DOHH2 (cell line): ENCODE measurements around the gene TMPRSS15.

Source experiments
- H3F3A ChIP-seq: fragments of 200-600 bp; sonication (generic), shearing (Covaris generic); 2 replicates; pipeline ENCODE4 v1.6.0; 2016; ENCODE audit warnings: antibody characterized with exemption, mild to moderate bottlenecking; ENCODE audit not compliant: control insufficient read depth, insufficient read depth
- H3K27ac ChIP-seq: fragments of 200-600 bp; sonication (generic); 2 replicates; pipeline ENCODE4 v1.5.1; 2014; ENCODE audit warnings: low read depth, mild to moderate bottlenecking, low read length, moderate library complexity
- H3K27me3 ChIP-seq: fragments of 200-600 bp; sonication (generic); 2 replicates; pipeline ENCODE4 v1.6.1; 2014; ENCODE audit warnings: mild to moderate bottlenecking, low read length, mixed read lengths; ENCODE audit not compliant: control insufficient read depth
- H3K36me3 ChIP-seq: fragments of 200-600 bp; sonication (generic); 2 replicates; pipeline ENCODE4 v1.6.1; 2014; ENCODE audit warnings: mild to moderate bottlenecking, low read length, moderate library complexity, mixed read lengths; ENCODE audit not compliant: control insufficient read depth
- H3K4me1 ChIP-seq: fragments of 200-600 bp; sonication (generic); 2 replicates; pipeline ENCODE4 v1.6.1; 2014; ENCODE audit warnings: mild to moderate bottlenecking, low read length, mixed read lengths; ENCODE audit not compliant: control insufficient read depth
- H3K4me2 ChIP-seq: fragments of 200-600 bp; sonication (generic); 2 replicates; pipeline ENCODE4 v1.6.0; 2014; ENCODE audit warnings: mild to moderate bottlenecking, low read length, moderate library complexity
- H3K4me3 ChIP-seq: fragments of 200-600 bp; sonication (generic); 2 replicates; pipeline ENCODE4 v1.5.1; 2014; ENCODE audit warnings: mild to moderate bottlenecking, low read length, mixed read lengths
- H3K79me2 ChIP-seq: fragments of 200-600 bp; sonication (generic); 2 replicates; pipeline ENCODE4 v1.6.1; 2014; ENCODE audit warnings: mild to moderate bottlenecking, low read length, mixed read lengths; ENCODE audit not compliant: control insufficient read depth
- H3K9me2 ChIP-seq: fragments of 200-600 bp; sonication (generic); replicated peaks from 2 replicates; pipeline ENCODE4 v1.6.1; 2014; ENCODE audit warnings: mild to moderate bottlenecking, low read length, mixed read lengths; ENCODE audit not compliant: control insufficient read depth
- H3K9me3 ChIP-seq: fragments of 200-600 bp; sonication (generic); 2 replicates; pipeline ENCODE4 v1.6.1; 2014; ENCODE audit warnings: antibody characterized with exemption, low read length, mixed read lengths; ENCODE audit not compliant: control insufficient read depth, insufficient read depth
- H4K20me1 ChIP-seq: fragments of 200-600 bp; sonication (generic); 2 replicates; pipeline ENCODE4 v1.6.0; 2014; ENCODE audit warnings: low read depth, mild to moderate bottlenecking, antibody characterized with exemption, low read length, moderate library complexity; ENCODE audit not compliant: control insufficient read depth, insufficient read depth
- CTCF ChIP-seq: fragments of 200-600 bp; sonication (generic); IDR thresholded peaks from one replicate; pipeline ENCODE4 v1.5.1; 2014; ENCODE audit warnings: antibody characterized with exemption, mild to moderate bottlenecking, low read depth, low read length; ENCODE audit not compliant: poor library complexity, severe bottlenecking
- EZH2phosphoT487 ChIP-seq: fragments of 200-600 bp; sonication (generic); IDR thresholded peaks from 2 replicates; pipeline ENCODE4 v1.6.1; 2017; ENCODE audit warnings: borderline replicate concordance, mild to moderate bottlenecking, antibody characterized with exemption, low read length, moderate library complexity, mixed read lengths

TMPRSS15 gene

DNA sequence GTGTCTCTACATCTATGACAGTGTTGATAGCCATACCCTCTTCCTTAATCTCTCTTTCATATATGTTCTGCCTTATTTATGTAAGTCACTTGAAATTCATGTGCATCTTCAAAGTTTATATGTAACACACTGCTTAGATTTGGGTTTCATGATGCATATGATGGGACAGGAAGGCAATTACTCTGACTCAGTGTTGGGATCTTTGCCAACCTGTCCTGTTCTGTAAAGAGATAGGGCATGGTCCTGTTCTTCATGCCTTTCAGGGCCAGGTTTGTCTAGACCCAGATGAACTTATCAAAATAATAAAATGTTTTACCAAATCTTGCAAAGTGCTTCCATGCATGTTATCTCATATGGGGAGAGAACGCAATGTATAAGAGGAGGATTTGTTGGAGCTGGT is 69.5 kb downstream of the TMPRSS15 start:
- Histone ChIP-seq H3K79me2 (no peaks in the 10 kb centered on the region), H3K4me1 (no peaks in the 10 kb centered on the region), H3K9me3 (0 out of 2 replicates have a peak, but pooled peaks cover 3% of the 10 kb centered on the region), H4K20me1 (no peaks in the 10 kb centered on the region), H3K36me3 (no peaks in the 10 kb centered on the region), H3K9me2 (no peaks in the 10 kb centered on the region), H3F3A (no peaks in the 10 kb centered on the region), H3K27me3 (no peaks in the 10 kb centered on the region), H3K4me3 (no peak overlapping the region), H3K27ac (no peak overlapping the region), H3K4me2 (no peak overlapping the region)
- TF ChIP-seq EZH2phosphoT487 = no peak
- no peak for TF ChIP-seq CTCF

- TF ChIP-seq CTCF (no peak), EZH2phosphoT487 (no peak)
- Histone ChIP-seq H3F3A (no peaks in the 10 kb centered on the region), H3K9me2 (no peaks in the 10 kb centered on the region), H3K27ac (no peak overlapping the region), H3K4me3 (no peak overlapping the region), H3K79me2 (no peaks in the 10 kb centered on the region), H3K36me3 (no peaks in the 10 kb centered on the region), H3K4me2 (no peak overlapping the region), H3K9me3 (no peaks in the 10 kb centered on the region), H3K4me1 (no peaks in the 10 kb centered on the region), H3K27me3 (no peaks in the 10 kb centered on the region), H4K20me1 (no peaks in the 10 kb centered on the region)
Measured at GRCh38 chr21:18318156-18318555, 85.4 kb downstream of the TMPRSS15 start.

DNA sequence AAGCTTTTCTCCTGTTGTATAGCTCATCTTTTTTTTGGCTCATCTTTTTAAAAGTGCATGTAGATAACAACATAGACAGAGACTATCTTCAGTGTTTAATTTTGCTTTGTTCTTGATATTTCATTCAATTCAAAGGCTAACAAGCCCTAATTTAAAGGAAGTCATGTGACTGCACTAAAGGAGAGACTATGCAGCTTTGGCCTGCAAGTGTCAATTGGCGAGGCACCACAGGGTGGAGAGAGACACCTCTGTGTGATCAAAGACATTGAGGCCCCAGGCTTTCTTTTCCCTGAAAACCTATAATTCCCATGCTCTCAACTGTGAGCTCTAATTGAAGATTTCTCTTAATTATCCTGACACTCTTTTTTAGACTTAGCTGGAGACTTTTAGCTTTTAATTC is 105.4 kb downstream of the TMPRSS15 start:
- no peaks in the 10 kb centered on the region for H3K4me1 ChIP-seq
- H3K36me3 ChIP-seq = no peaks in the 10 kb centered on the region
- no peak overlapping the region for H3K27ac ChIP-seq
- no peaks in the 10 kb centered on the region for H4K20me1 ChIP-seq
- H3K4me3 ChIP-seq = no peak overlapping the region
- H3K9me3 ChIP-seq = no peaks in the 10 kb centered on the region
- no peak overlapping the region for H3K4me2 ChIP-seq
- H3F3A ChIP-seq = no peaks in the 10 kb centered on the region
- H3K27me3 ChIP-seq = no peaks in the 10 kb centered on the region
- no peaks in the 10 kb centered on the region for H3K9me2 ChIP-seq
- no peak for TF ChIP-seq EZH2phosphoT487
- H3K79me2 ChIP-seq = no peaks in the 10 kb centered on the region

GRCh38 chr21:18294100-18294499 is 109.5 kb downstream of the TMPRSS15 start:
- Histone ChIP-seq H3F3A (no peaks in the 10 kb centered on the region), H3K27me3 (no peaks in the 10 kb centered on the region), H3K9me3 (no peaks in the 10 kb centered on the region), H3K4me1 (no peaks in the 10 kb centered on the region), H3K27ac (no peak overlapping the region), H3K36me3 (no peaks in the 10 kb centered on the region), H4K20me1 (no peaks in the 10 kb centered on the region), H3K9me2 (no peaks in the 10 kb centered on the region), H3K4me2 (no peak overlapping the region), H3K4me3 (no peak overlapping the region), H3K79me2 (no peaks in the 10 kb centered on the region)
- TF ChIP-seq CTCF (no peak), EZH2phosphoT487 (no peak)
